Activated CD4-positive, CD25-positive, alpha-beta regulatory T cell (primary cell): ENCODE measurements around the gene NRTN.

Experiments
- DNase-seq, 4 experiments: peaks; one replicate each; lab custom pipeline; 2025; lab: John Stamatoyannopoulos, UW

The NRTN gene

DNA sequence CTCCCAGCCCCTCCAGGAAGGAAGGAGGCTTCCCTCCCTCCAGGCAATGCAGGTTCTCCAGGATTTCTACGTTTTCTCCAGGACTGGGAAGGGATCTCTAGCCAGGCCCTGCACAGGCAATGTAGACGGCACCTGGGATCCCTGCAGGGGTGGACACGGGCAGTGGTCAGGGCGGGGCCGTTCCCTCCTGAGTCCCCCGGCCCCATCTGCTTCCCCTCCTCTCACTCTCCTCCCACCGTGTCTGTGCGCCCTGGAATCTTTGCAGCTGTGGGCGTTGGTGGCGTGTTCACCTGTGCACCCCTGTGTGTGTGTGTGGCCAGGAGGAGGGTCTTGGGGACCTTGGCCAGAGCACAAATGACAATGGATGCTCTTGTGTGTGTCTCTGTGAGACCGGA lies 10.0 kb downstream of the NRTN start:
- DNase-seq = no peak

DNA sequence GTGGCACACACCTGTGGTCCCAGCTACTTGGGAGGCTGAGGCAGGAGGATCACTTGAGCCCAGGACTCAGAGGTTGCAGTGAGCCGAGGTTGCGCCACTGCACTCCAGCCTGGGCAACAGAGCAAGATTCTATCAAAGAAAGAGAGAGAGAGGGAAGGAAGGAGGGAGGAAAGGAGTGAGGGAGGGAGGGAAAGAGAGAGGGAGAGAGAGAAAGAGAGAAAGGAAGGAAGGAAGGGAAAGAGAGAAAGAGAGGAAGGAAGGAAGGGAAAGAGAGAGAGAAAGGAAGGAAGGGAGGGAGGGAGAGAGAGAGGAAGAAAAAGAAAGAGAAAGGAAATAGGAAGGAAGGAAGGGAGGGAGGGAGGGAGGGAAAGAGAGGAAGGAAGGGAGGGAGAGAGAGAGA lies 12.4 kb downstream of the NRTN start:
- no peak for DNase-seq

DNA sequence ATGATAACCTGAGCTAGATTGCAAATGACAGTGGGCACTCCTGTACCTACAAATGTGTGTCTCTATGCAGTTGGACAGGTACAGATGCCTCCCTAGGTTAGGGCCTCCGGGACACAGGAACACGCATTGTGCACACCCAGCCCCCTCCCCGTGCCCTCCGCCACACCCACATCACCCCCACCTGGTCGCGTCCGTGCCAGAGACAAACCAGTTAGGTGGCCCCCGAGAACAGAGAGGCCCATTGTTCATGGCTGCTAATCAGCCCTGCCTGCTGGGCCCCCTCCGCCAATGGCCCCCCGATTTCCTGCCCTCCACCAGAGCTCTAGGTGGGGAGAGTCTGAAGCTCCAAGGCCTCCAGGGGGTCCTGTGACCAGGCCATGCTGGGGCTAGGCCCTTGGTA lies 13.7 kb downstream of the NRTN start:
- no peak for DNase-seq

DNA sequence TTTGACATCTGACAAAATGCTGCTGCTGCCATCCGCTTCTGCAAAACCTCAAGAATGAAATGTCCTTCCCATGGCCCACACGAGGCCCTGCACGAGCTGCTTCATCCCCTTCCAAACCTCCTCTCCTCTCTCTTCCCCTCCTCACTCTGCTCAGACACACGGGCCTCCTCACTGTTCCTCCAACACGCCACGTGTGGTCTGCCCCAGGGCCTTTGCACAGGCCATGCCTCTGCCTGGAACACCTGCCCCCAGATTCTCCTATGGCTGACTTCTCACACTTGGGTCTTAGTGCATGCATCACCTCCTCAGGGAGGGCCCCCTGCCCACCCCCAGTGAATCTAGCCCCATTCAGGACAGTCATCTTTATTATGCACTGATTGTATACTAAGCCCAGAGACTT lies 15.9 kb downstream of the NRTN start:
- DNase-seq = no peak

DNA sequence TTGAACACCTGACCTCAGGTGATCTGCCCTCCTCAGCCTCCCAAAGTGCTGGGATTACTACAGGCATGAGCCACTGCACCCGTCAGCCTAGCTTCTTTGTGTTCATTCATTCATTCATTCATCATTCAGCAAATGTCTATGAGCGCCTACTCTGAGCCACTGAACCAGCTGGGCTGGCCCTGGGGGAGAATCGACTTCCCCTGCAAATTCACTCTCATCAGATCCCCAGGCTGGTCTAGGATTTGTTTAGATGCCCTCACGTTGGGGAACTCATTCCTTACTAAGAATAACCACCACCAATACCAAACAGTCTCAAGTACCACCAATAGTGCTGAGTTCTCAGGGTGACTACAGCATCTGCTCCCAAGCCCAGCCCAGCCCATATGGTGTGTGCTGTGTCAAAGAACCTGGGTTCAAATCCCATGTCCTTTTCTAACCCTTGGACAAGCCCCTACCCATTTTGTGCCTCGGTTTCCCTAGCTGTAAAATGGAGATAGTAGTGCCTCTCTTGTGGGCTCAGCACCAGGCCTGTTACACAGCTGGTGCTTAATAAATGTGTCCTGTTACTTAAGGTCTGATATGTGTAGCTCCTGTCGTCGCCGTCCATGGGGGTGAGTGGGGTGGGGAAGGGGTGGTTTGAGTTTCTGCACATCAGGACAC lies 16.8 kb downstream of the NRTN start:
- no peak for DNase-seq

DNA sequence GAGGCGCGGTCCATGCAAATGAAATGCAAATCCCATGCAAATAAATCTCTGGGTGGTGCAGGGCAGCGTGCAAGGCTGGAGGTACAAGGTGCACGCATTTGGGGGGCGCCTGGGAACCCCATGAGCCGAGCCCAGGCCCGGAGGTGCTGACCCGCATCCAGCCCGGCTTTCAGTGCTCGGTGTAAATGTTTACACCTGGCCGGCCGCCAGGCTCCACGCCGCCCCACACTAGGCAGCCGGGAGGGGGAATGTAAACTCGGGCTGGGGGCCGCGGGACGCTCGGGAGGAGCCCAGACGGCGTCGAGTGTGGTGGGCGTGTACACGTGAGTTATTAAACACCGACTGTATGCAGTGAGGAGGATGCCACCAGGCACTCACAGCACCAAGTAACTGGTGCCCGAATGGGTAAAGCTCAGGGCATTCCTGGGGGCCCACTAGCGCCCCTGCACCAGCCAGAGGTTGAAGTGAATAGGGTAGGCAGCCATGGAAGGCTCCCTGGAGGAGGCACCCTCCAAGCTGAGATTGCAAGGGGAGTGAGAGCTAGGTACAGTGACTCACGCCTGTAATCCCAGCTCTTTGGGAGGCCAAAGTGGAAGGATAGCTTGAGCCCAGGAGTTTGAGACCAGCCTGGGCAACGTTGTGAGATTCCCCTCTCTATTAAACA lies 17.4 kb downstream of the NRTN start:
- DNase-seq = no peak

DNA sequence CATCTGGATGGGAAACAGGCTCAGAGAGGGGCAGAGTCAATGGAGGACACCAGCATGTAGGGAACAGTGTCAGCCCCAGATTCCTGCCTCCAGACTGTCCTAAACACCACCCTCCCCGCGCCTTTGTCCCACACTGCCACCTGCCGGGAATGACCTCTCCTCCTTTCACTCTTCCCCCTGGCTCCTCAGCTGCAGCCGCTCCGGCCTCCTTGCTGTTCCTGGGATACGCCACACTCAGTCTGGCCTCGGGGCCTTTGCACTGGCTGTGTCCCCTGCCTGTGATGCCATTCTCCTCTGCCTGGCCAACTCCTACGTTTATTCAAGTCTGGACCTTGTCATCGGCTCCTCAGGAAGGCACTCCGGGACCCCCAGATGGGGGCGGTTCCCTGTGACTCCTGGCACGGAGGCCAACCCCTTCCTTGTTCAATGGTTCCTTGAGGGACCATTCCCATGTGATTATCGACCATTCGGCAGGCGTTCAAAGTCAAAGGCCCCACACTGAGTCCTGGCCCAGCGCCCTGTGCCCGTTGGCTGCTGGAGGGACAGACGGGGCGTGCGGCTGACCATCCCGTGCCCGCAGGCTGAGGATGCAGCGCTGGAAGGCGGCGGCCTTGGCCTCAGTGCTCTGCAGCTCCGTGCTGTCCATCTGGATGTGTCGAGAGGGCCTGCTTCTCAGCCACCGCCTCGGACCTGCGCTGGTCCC lies 18.9 kb downstream of the NRTN start:
- no peak for DNase-seq

DNA sequence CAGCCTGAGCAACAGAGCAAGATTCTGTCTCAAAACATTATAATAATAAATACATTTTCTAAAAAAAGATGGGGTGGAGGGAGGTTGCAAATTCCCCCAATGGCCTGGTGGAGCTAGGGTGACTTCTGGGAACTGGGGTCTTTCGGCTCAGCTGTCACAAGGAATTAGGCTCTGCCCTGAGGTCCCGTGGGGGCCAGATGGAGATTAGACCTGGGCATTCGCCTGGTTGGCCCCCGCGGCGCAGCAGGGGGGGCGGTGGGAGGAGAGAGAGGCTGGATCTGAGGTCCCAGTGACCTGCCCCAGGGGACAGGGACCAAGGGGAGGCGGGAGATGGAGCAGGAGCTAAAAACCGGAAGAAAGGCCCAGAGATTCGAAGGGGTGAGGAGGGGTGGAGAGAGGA lies 19.9 kb downstream of the NRTN start:
- no peak for DNase-seq

DNA sequence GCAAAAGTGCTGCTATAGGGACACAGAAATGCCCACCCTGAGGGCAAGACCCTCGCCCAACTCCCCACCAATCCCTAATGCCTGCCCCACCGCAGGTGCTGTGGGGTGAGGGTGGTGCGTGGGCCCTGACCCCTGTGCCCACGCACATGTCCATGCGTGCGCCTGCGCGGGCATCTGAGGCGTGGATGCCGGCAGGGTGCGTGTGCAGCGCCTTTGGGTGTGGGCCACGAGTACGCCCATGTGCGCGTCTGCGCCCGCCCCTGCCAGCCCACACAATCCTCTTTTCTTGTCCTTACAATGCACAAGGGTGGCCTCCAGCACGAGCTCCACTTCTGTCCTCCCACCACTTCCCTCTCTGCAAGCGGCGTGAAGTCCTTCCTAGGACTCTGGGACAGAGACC lies 20.3 kb downstream of the NRTN start:
- DNase-seq = no peak

DNA sequence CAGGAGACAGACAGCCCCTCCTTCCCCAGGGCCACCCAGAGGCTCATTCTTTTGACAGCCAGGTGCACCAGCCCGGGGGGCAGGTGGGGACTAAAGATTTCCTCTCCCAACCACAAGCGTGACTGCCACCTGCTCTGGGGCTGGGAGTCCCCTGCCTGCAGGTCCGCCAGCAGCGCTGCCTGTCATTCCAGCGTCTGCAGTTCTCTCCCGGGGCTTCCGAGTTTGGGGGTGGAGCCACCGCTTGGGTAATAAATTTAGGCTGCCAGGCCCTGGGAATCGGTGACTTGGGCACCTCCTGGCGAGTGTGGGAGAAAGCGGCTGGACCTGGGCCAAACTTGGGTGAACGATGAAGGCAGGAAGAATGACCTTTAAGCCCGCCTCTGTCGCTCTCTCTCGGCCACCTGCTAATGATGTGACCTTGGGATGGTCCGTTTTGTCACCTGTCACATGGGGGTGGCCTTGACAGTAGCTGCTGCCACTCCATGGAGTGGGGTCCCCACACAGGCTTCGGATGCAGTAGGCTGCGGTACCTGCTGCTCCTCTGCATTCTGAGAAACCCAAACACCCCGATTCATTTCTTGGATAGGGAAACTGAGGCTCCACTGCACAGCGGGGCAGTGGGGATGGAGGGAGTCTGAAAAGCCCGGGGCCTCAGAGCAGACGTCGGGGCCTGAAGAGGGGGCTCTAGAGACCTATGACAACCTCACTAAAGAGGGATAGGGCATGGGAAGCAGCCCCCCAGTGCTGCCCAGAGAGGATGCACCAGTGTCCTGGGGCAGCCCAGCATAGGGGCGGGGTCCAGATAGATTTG lies 21.9 kb downstream of the NRTN start:
- no peak for DNase-seq

DNA sequence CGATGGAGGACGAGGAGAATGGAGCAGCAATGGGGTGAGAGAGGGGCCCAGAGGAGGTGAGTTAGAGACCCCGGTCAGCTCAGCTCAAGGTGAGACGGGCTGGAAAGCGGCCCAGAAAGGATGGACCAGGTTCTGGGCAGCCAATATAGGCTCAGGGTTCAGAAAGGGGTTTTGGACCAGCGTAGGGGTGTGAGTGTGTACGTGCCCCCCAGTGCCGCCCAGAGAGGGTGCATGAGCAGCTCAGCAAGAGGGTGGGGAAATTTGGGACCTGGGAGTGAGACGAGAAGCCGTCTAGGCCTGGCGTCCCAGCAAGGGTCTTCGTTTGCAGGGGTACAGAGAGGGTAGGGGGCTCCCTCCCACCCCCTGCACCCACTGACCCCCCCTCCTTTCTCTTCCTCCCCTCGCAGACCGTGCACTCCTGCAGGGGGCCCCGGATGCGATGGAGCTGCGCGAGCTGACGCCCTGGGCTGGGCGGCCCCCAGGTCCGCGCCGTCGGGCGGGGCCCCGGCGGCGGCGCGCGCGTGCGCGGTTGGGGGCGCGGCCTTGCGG lies 22.5 kb downstream of the NRTN start:
- no peak for DNase-seq

DNA sequence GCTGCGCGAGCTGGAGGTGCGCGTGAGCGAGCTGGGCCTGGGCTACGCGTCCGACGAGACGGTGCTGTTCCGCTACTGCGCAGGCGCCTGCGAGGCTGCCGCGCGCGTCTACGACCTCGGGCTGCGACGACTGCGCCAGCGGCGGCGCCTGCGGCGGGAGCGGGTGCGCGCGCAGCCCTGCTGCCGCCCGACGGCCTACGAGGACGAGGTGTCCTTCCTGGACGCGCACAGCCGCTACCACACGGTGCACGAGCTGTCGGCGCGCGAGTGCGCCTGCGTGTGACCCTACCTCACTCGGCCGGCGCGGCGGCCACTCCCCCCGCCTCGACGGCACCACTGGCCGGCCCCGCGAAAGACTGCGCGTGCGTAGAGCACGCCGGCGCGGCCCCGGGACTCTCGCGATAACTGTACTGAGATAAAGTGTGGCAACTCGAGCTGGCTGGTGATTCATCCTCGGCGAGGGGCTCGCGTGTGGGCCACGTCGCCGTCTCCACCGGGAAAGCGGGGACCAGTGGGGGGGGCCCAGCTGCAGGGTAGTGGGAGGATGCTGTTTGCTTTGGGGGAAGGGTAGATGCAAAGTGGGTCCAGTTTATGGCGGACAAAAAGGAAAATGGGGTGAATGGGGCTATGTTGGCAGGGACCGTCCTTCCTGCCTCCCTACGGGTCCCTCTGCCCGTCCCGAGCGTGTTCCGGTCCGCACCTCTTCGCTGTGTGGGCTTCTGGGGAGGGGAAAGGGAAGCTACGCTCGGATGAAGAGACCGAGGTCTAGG lies 23.2 kb downstream of the NRTN start:
- peak; percentile 83 to 87 (median 85) for DNase-seq

DNA sequence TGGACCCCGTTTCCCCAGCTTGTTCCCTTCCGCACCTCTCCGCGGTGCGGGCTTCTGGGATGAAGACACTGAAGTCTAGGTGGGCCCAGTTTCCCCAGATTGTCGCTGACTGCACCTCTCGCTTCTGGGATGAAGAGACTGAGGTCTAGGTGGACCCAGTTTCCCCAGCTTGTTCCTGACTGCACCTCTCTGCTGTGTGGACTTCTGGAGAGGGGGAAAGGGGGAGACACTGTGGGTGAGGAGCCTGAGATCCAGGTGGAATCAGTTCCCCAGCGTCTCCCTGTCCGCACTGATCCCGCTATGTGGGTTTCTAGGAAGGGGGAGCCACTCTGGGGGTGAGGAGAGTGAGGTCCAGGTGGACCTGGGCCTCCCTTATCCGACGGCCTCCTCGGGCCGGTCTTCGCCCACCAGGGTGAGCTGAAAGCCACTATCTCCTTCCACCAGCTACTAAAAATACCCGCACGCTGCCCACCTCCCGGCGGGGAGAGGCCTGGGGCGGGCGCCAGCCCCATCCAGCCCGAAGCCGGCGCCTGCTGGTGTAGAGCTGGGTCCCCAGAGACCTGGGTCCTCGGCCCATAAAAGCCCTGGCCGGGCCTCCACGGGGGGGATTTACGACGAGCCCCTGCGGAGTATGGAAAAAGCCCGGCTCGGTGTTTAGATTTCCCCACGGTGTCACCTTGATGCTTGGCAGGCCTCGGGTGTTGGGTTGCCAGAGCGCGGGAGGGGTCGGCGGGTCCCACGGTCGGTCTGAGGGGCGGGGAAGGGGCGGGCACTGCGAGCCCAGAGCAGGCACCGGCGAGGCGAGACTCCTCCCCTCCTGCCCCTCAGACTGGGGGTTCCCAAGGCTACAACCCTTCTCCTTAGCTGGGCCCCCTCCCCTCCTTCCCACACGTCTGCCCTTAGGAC lies 24.0 kb downstream of the NRTN start:
- DNase-seq = no peak

DNA sequence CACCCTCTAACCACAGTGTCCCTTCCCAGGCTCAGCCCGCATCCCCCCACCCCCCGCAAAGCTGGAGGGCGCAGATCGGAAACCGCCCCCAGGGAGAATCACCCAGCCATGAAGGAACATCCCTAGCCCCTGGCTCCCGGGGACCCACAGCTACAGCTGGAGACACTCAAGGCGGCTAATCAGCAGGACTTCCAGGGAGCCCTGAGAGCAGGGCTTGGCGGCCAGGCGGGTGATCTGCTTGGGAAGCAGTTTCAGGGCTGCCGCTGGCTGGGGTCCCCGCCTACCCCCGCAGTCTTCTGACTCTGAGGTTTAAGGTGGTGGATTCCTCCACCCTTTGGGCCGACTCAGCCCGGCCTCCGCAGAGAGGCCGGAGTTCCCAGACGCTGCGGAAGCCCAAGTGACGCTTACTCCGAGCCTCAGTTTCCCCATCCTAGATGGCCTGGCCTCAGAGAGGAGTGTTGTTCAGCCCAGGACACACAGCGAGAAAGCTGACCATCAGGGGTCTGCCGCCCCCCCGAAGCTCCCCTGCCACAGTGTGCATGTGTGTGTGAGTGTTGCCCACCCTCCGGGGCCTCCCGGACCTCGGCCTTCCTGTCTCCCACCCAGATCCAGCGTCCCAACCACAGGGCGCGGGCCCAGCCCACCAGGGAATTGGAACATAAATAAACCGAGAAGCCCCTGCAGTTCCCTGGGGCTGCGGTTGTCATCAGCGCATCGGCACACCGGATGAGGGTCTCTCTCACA lies 24.9 kb downstream of the NRTN start:
- no peak for DNase-seq

DNA sequence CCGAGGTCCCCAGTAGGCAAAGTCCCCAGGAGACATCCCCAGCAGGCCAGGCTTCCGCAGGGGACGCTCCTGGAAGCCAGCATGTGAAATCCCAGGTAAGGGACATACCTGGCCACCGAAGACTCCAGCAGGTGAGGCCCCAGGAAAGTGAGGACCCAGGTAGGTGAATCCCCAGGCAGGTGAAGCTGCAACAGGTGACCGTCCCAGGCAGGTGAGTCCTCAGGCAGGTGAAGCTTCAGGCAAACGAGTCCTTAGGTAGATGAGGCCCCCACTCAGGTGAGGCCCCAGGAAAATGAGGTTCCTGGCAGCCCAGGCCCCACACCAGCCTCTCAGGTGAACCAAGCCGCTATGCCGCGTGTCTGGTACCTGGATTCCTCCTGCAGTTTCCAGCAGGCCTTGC lies 26.3 kb downstream of the NRTN start:
- DNase-seq = no peak

DNA sequence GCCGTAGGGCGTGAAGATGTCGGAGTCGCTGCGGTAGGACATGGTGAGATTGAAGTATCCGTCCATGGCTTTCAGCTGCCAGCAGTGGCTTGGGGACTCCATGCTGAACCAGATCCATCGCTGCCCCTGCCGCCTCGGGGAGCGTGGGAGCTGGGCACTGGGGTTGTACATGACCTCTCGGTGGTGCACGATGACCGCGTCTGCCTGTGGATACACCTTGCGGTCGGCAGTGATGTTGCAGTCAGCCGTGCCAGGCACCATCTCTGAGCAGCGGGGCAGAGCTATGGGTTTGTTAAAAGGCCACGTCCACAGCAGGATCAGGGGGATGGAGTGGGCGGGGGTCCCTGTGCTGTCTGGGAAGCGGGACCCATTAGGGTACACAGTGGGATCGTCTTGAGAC lies 27.2 kb downstream of the NRTN start:
- no peak for DNase-seq

DNA sequence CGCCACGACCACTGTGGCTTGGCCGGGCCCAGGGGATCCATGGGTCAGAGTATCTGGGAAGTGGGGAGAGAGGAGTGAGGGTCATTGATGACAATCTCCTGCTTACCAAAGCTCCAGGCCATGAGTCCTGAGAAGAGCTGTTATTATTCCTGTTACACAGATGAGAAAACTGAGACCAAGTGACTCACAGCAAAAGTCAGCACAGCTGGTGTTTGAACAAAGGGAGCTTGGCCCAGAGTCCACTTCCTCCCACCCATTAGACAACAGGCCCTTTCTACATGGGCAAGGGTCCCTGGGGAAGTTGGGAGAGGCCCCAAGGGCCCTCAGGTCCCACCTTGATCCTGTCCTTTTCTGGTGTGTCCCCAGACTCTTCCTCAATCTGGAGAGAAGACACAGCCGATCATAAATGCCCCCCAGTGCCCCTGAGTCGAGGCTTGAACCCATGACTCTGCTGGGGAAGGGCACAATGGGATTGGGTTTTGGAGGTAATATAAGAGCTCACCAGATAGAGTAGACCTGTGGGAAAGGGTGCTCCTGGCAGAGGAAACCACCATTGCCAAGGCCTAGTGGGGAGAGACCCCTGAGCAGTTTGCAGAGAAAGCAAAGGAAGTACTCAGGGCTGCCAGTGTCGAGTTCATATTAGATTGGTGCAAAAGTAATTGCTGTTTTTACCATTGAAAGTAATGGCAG lies 27.8 kb downstream of the NRTN start:
- DNase-seq = no peak

DNA sequence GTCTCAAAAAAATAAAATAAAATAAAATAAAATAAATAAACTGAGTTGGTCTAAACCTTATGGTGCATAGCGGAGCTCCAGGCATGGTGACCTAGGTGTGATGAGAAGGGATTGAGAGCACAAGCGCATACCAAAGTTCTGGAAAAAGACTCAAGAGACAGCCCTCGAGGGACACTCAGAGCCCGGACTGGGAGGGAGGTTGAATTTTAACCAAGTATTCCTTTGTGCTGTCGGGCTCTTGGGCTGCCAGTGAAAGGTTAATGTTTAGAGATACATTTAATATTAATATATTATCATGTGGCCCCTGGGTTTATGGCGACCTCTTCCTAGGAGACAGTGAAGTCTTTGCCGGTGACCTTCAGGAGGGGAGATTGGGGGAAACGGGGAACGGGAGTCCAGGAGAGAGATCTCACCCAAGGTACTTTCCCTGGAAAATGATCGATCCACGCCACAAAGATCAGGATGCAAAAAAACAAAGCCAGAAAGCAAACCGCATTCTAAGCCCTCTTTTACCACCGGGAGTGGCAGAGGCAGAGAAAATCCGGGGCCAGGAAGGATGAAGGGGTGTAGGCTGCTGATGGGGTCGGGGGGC lies 33.0 kb downstream of the NRTN start:
- DNase-seq = no peak
